Fibroblast of mammary gland (primary cell): ENCODE data around the gene STK39.

ENCODE experiments used
- DNase-seq: peaks from one replicate; pipeline ENCODE4 v3.0.0-alpha.2; 2010; ENCODE audit warnings: low read depth
- H3K4me3 ChIP-seq: 2 replicates; pipeline ENCODE4 v1.5.1; 2011; ENCODE audit warnings: low read depth, mild to moderate bottlenecking, low read length, moderate library complexity; ENCODE audit not compliant: control insufficient read depth
- TF ChIP-seq, protein P1 (sequence below): conservative IDR thresholded peaks from 2 replicates; pipeline ENCODE4 v1.5.1; 2011; ENCODE audit warnings: low read depth, low read length, inconsistent platforms; ENCODE audit not compliant: control insufficient read depth, insufficient read depth

The STK39 gene

GRCh38 chr2:167943368-167943767 is 304.0 kb downstream of the STK39 start:
- TF ChIP-seq, protein P1, sequence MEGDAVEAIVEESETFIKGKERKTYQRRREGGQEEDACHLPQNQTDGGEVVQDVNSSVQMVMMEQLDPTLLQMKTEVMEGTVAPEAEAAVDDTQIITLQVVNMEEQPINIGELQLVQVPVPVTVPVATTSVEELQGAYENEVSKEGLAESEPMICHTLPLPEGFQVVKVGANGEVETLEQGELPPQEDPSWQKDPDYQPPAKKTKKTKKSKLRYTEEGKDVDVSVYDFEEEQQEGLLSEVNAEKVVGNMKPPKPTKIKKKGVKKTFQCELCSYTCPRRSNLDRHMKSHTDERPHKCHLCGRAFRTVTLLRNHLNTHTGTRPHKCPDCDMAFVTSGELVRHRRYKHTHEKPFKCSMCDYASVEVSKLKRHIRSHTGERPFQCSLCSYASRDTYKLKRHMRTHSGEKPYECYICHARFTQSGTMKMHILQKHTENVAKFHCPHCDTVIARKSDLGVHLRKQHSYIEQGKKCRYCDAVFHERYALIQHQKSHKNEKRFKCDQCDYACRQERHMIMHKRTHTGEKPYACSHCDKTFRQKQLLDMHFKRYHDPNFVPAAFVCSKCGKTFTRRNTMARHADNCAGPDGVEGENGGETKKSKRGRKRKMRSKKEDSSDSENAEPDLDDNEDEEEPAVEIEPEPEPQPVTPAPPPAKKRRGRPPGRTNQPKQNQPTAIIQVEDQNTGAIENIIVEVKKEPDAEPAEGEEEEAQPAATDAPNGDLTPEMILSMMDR = no peak
- no peak for DNase-seq
- no peak overlapping the region for H3K4me3 ChIP-seq

DNA sequence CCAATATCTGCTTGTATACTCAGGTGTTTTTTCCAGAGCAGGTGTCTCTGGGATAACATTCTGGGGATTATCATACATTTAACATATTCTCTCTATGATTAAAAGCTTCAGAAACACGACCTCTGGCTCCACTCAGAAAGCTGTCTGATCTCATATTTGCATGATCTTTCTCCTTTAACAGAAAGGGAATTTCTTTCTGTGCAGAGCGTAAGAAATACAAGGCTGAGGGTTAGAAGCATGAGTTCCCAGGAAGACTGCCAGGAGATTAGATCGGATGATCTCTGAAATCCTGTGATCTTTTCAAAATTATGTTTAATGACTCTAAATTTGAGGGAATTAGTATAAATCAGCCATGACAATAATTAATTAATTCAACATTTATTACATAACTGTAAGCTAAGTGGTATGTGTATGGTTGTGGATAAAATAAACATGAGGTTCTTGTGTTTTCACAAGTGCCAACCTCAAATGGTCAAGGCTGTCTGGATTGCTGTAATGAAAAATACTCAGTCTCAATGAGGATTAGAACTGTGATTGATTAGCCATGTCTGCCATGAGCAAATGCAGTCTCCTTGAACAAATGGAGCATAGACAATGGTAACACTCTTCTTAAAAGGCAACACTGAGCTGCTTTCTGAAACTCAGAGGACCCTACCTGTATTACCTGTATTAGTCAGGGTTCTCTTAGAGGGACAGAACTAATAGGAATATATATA is 304.9 kb downstream of the STK39 start:
- TF ChIP-seq, protein P1 = no peak
- DNase-seq = no peak
- no peak overlapping the region for H3K4me3 ChIP-seq

DNA sequence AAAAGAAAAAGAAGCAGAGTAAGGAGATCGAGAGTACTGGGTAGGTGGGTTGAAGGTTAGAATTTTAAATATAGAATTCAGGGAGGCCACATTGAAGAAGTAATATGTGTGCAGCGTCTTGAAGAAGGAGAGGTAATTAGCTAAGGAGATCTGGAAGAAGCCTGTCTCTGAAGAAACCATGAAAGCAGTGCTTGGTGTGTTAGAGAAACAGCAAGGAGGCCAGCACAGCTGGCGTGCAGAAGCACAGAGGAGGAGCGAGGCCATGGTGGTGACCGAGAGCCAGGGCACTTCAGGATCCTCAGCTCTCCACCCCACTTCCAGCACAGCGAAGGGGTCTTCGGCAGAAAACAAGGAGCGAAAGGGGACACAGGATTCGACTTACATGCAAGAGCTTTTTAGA is 305.8 kb downstream of the STK39 start:
- TF ChIP-seq, protein P1 = no peak
- no peak for DNase-seq
- H3K4me3 ChIP-seq = no peak overlapping the region

DNA sequence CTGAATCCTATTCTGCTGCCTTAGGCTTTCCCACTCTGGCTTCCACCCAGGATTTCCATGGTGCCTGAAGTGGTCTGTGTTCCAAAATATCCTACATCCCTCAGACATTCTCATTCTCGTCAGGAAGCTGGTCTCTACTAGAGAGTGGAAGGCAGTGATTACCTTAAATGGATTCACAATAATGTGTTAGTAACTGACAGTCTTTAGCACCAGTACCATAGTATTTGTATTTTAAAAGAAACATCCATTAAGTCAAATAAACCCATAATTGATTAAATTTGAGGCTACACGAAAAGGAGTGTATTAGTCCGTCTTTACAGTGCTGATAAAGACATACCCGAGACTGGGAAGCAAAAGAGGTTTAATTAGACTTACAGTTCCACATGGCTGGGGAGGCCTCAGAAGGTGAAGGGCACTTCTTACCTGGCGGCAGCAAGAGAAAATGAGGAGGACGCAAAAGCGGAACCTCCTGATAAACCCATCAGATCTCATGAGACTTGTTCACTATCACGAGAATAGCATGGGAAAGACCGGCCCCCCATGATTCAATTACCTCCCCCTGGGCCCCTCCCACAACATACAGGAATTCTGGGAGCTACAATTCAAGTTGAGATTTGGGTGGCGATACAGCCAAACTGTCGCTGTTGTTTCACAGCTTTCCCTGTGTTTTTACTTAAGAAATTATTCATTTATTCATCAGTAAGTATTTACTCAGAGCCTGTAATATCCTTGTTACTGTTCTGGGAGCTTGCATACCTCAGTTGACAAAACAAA is 306.5 kb downstream of the STK39 start:
- TF ChIP-seq, protein P1 = no peak
- H3K4me3 ChIP-seq = no peak overlapping the region

DNA sequence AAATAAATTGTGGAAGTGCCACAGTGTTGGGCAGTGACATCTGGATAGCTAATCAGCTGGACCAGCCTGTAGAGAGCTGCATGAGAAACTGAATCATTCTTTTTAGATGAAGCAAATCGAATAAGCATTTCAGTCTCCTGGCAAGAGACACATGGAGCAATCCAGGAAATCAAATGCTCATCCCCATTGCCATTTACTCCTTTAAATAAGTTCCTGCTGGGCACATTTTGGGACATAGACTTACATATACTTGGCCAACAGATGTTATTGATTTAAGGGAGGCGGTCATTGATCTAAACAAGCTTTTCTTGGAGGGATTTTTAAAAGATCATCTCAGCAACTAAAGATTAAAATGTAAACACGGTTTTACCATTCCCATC is 307.1 kb downstream of the STK39 start:
- TF ChIP-seq, protein P1 = no peak
- DNase-seq = no peak
- H3K4me3 ChIP-seq = no peak overlapping the region

More for the DNA sequence above, 306.5 kb downstream of the STK39 start:
- DNase-seq = no peak

GRCh38 chr2:167939514-167940345 is 307.7 kb downstream of the STK39 start:
- DNase-seq = no peak
- H3K4me3 ChIP-seq = no peak overlapping the region
- TF ChIP-seq, protein P1 = no peak
